Spleen (tissue), 11 donors: ENCODE data around the gene MSANTD1. TPM values are rescaled to one million over a fixed set of nuclear protein-coding genes. Genes with fewer than 3 reads are reported as not detected.

Experiments used
- DNase-seq: peaks from one replicate; pipeline ENCODE4 v3.0.0-alpha.2; 2020
- H3K27ac ChIP-seq, 8 donors: fragments of 200-600 bp; sonication (generic) in 7 of 8; 1 replicate in 4 of 8; 2 replicates in 4 of 8; pipeline versions ENCODE4 v1.5.0 to v1.8.0; 2016 to 2021; ENCODE audit warnings: inconsistent platforms in 4 of 8, mild to moderate bottlenecking in 4 of 8, moderate library complexity in 1 of 8
- H3K27me3 ChIP-seq, 7 donors: fragments of 200-600 bp; sonication (generic) in 6 of 7; replicated peaks in 1 of 7; 1 replicate in 4 of 7; 2 replicates in 3 of 7; pipeline versions ENCODE4 v1.5.0 to v1.8.0; 2016 to 2021; ENCODE audit warnings: inconsistent platforms in 3 of 7, mild to moderate bottlenecking in 1 of 7
- H3K36me3 ChIP-seq, 6 donors: fragments of 200-600 bp; sonication (generic) in 5 of 6; 1 replicate in 4 of 6; 2 replicates in 2 of 6; pipeline versions ENCODE4 v1.5.0 to v1.8.0; 2016 to 2021; ENCODE audit warnings: inconsistent platforms in 2 of 6
- H3K4me1 ChIP-seq, 6 donors: fragments of 200-600 bp; sonication (generic) in 5 of 6; 1 replicate in 3 of 6; 2 replicates in 3 of 6; pipeline versions ENCODE4 v1.5.0 to v1.8.0; 2016 to 2021; ENCODE audit warnings: inconsistent platforms in 3 of 6
- H3K4me3 ChIP-seq, 8 donors: fragments of 200-600 bp; sonication (generic) in 7 of 8; 1 replicate in 4 of 8; 2 replicates in 4 of 8; pipeline versions ENCODE4 v1.5.0 to v1.8.0; 2016 to 2021; ENCODE audit warnings: inconsistent platforms in 4 of 8, mild to moderate bottlenecking in 4 of 8, moderate library complexity in 2 of 8
- H3K9me3 ChIP-seq, 8 donors: fragments of 200-600 bp; sonication (generic) in 7 of 8; 1 replicate in 4 of 8; 2 replicates in 4 of 8; pipeline versions ENCODE4 v1.5.0 to v1.8.0; 2016 to 2021; ENCODE audit warnings: inconsistent platforms in 4 of 8
- CTCF ChIP-seq, 11 experiments: fragments of 200-600 bp in 7 of 11; fragments of 450-650 bp in 4 of 11; sonication (generic) in 4 of 11; IDR thresholded peaks in 8 of 11; conservative IDR thresholded peaks in 3 of 11; 1 replicate in 7 of 11; 2 replicates in 4 of 11; pipeline versions ENCODE4 v1.4.0 to v1.8.0; 2016 to 2021; ENCODE audit warnings: antibody characterized with exemption in 11 of 11, inconsistent platforms in 4 of 11, mild to moderate bottlenecking in 1 of 11
- POLR2A ChIP-seq, 3 donors: fragments of 450-650 bp; IDR thresholded peaks; one replicate each; pipeline ENCODE4 v1.5.1; 2017; ENCODE audit warnings: antibody characterized with exemption in 3 of 3, mild to moderate bottlenecking in 1 of 3
- POLR2AphosphoS5 ChIP-seq, 3 donors: sonication (generic); formaldehyde crosslinking; IDR thresholded peaks; one replicate each; pipeline ENCODE4 v1.5.1; 2017; ENCODE audit warnings: antibody characterized with exemption in 3 of 3
- WGBS, 5 donors: extraction: QIAGEN DNeasy Blood & Tissue Kit in 3 of 5; methylation state at CpG; one replicate each; pipeline versions ENCODE4 v1.1.5 to v1.1.7; 2013 to 2018; 5-methylcytosine and 5-hydroxymethylcytosine counted together
- intact Hi-C: fragments of 100-400 bp; cut with DNase I; formaldehyde crosslinking; loops from one replicate; pipeline ENCODE4 v1.15.0; 2023; ENCODE audit warnings: low total_unique reads
- polyA plus RNA-seq, 3 donors: library from polyadenylated mRNA; stranded (reverse); fragments of 200-250 nt; gene quantifications; one replicate each; pipeline ENCODE4 v1.2.1, GENCODE V29; 2013
- total RNA-seq, 7 donors: library from RNA; depleted of rRNA in 3 of 7; stranded (reverse); fragments of >200 nt in 3 of 7; fragmentation: NEBNext Ultra II Directional in 4 of 7; extraction: Animal tissue kit (Norgen Biotek cat#: 25700) in 4 of 7; gene quantifications; one replicate each; pipeline versions ENCODE4 v1.1.0 to v1.2.1, GENCODE V29; 2016 to 2021
- donor health status: healthy with polysubstance abuse.
- donor health status: DM: no; HTN: no; CAD: no; lungs with moderate emphysema.
- donor health status: DM: no; HTN: no; CAD: no.
- donor health status: Bipolar disorder and iron deficiency.
- donor health status: healthy.
- donor health status: DM: no; HTN: no; CAD: no.
- donor health status: DM: yes; HTN: yes; CAD: no.

The MSANTD1 gene
- total and polyA plus RNA-seq, 10 donors: 0.41 to 2.8 (median 1.8) TPM

GRCh38 chr4:3234171-3235029 is 14.6 kb upstream of the MSANTD1 start:
- TF ChIP-seq CTCF (IDR thresholded peaks at IDR 0.05 in 8 of 11, conservative IDR thresholded peaks at IDR 0.05 in 3 of 11): no peak
- TF ChIP-seq POLR2AphosphoS5 (IDR thresholded peaks at IDR 0.05): peak in 1 of 3 donors; percentile 23
- H3K27me3 ChIP-seq: no peaks in the 10 kb centered on the region
- H3K4me3 ChIP-seq: no peak overlapping the region
- intact Hi-C loops: no loop called here
- H3K36me3 ChIP-seq: peaks cover 6 to 100% (median 96%) of the 10 kb centered on the region in 6 donors
- no peak for DNase-seq
- H3K4me1 ChIP-seq: no peaks in the 10 kb centered on the region
- 88 to 91% (median 90%) methylated on average over 20 to 23 of the region's 23 CpGs for WGBS, 5 donors
- H3K27ac ChIP-seq: no peak overlapping the region
- no peaks in the 10 kb centered on the region for H3K9me3 ChIP-seq

- Histone ChIP-seq H3K4me1 (no peaks in the 10 kb centered on the region), H3K27ac (no peak overlapping the region), H3K36me3 (peaks cover 3 to 100% (median 96%) of the 10 kb centered on the region in 6 donors), H3K4me3 (no peak overlapping the region), H3K27me3 (no peaks in the 10 kb centered on the region), H3K9me3 (no peaks in the 10 kb centered on the region)
- no peak for TF ChIP-seq POLR2A (IDR thresholded peaks at IDR 0.05)
- no peak for TF ChIP-seq POLR2AphosphoS5 (IDR thresholded peaks at IDR 0.05)
- 92 to 97% (median 94%) methylated on average over 11 to 14 of the region's 14 CpGs for whole genome bisulfite sequencing, 5 donors
- no peak for DNase-seq
- intact Hi-C loops: no loop called here
These were observed 14.0 kb upstream of the MSANTD1 start for GRCh38 chr4:3235030-3235345.

DNA sequence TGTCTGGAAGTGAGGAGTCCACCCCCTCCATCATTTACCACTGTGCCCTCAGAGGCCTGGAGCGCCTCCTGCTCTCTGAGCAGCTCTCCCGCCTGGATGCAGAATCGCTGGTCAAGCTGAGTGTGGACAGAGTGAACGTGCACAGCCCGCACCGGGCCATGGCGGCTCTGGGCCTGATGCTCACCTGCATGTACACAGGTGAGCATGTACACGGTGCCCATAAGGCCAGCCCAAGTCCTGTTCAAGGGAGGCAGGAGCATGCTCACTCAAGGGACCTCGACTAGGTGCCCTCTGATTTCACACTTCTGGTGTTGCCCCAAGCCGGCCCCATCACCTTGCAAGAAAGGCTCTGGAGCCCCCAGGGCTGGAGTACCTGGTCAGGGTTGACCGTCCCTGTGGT is 13.4 kb upstream of the MSANTD1 start:
- 95 to 100% (median 95%) methylated on average over 3 to 11 of the region's 11 CpGs for WGBS, 5 donors
- no peak overlapping the region for H3K4me3 ChIP-seq
- TF ChIP-seq POLR2AphosphoS5 (IDR thresholded peaks at IDR 0.05) (no peak), CTCF (IDR thresholded peaks at IDR 0.05 in 8 of 11, conservative IDR thresholded peaks at IDR 0.05 in 3 of 11) (no peak), POLR2A (IDR thresholded peaks at IDR 0.05) (no peak)
- no peak for DNase-seq
- H3K4me1 ChIP-seq: no peaks in the 10 kb centered on the region
- intact Hi-C loops: no loop called here
- H3K27me3 ChIP-seq: no peaks in the 10 kb centered on the region
- peaks cover 3 to 100% (median 96%) of the 10 kb centered on the region in 6 donors for H3K36me3 ChIP-seq
- H3K9me3 ChIP-seq: no peaks in the 10 kb centered on the region
- H3K27ac ChIP-seq: no peak overlapping the region

- Histone ChIP-seq H3K4me3 (no peak overlapping the region), H3K4me1 (no peaks in the 10 kb centered on the region), H3K9me3 (no peaks in the 10 kb centered on the region), H3K36me3 (peaks cover 0 to 100% (median 95%) of the 10 kb centered on the region in 6 donors), H3K27ac (no peak overlapping the region), H3K27me3 (no peaks in the 10 kb centered on the region)
- DNase-seq: no peak
- TF ChIP-seq POLR2A (IDR thresholded peaks at IDR 0.05): no peak
- WGBS, 5 donors: 86 to 100% (median 94%) methylated on average over 5 to 9 of the region's 9 CpGs
- intact Hi-C loops: no loop called here
These were observed 12.6 kb upstream of the MSANTD1 start for GRCh38 chr4:3236326-3236878.

- no peak overlapping the region for H3K4me3 ChIP-seq
- intact Hi-C loops: no loop called here
- WGBS, 5 donors: 94 to 96% (median 95%) methylated on average over 12 to 19 of the region's 19 CpGs
- no peaks in the 10 kb centered on the region for H3K27me3 ChIP-seq
- H3K9me3 ChIP-seq: no peaks in the 10 kb centered on the region
- no peaks in the 10 kb centered on the region for H3K4me1 ChIP-seq
- H3K36me3 ChIP-seq: peaks cover 0 to 100% (median 89%) of the 10 kb centered on the region in 6 donors
- no peak for DNase-seq
- no peak overlapping the region for H3K27ac ChIP-seq
- TF ChIP-seq CTCF (IDR thresholded peaks at IDR 0.05 in 8 of 11, conservative IDR thresholded peaks at IDR 0.05 in 3 of 11): no peak
- no peak for TF ChIP-seq POLR2A (IDR thresholded peaks at IDR 0.05)
These were observed 11.7 kb upstream of the MSANTD1 start for GRCh38 chr4:3237266-3237665.
